Measurements from ENCODE around the gene CBARP.
A peak's percentile ranks its signal among the peaks of the same experiment; 100 is the strongest.
"Not testable (repeated sequence)": the region's sequence is repeated elsewhere in the genome, so short reads cannot be mapped to it uniquely, and the experiment has no call there.

The CBARP gene

GRCh38 chr19:1252221-1252820 lies 14.5 kb upstream of the CBARP start:
- DNase-seq, result peak in 5 of 6 experiments; percentile 43 to 67 (median 56)

GRCh38 chr19:1251330-1252220 lies 13.8 kb upstream of the CBARP start:
- DNase-seq, result peak; percentile 56 to 75 (median 68)

DNA sequence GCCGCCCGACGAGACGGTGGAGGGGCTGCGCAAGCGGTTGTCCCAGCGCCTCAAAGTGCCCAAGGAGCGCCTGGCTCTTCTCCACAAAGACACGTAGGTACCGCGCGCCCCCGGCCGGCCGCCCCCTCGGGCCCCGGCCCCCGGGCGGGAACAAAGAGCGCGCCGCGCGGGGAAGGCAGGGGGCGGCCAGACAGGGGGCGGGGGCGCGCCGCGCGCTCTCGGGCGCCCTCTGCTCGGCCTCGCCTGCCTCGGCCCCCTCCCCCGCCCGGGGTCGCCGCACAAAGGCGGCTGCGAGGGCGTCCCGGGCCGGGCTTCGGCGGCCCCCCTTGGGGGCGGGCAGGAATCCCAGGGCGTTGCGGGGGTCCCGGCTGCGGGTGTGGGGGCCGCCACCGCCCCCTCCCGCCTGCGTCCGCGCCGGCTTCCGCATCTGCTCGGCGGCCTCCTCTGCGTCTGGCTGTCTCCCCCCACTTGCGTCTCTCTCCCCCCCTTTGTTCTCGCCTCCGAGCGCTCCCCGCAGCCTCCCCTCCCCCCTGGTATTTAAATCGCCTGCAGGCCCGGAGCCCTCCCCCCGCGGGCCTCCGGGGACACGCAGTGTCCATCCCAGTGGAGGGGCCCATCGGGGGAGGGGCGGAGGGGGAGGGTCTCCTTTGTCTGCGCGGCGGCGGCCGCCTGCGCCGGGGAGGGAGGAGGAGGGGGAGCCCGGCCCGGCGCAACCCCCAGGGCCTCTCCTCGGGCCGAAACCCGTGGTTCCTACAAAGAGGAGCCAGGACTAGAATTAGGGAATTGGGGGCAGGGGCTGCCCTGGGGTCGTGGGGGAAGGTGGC lies 12.8 kb upstream of the CBARP start:
- DNase-seq, result peak; percentile 53 to 83 (median 68)

DNA sequence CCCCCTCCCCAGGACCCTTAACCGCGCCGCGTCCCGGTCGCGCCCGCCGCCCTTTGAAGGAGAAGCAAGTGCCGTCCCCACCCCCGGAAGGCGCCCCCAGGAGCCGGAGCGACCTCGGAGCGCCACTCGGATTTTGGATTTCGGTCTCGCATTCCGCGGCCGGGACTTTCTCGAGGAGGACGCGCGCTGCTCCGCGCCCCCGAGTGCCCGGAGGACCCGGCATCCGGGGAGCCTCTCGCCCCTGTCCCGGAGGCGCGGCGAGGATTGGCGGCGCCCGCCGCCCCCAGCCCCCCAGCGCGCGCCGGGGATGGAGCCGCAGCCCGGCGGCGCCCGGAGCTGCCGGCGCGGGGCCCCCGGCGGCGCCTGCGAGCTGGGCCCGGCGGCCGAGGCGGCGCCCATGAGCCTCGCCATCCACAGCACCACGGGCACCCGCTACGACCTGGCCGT lies 12.2 kb upstream of the CBARP start:
- DNase-seq, result no peak

DNA sequence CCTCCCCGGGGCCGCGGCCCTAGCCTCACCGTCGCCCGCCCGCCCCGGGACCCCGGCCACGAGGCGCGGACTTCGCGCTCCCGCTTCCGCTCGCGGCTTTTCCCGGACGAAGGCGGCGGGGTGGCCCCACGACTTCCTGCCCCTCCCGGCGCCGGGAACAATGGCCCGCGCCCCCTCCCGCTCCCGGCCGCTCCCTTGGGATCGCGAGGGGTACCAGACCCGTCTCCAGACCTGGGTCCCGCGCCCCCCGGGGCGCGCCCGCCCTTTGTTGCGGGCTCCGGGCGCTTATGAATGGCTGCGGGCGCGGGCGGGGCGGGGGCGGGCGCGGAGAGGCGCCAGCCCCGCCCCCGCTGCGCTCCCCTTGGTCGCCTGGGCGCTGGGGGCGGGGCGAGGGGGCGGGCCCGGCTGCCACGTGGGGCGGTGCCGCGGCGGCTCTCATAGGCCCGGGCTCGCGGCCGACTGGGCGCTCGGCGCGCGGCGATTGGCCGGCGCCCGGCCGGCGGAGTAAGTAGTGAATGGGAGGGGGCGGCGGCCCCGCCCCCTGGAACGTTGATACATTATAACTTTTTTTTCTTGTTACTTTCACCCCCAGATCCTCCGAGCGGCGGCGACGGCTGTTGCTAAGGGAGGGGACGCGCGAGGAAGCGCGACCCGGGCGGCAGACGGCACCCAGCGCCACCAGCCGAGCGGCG lies 11.6 kb upstream of the CBARP start:
- peak; percentile 92 to 96 (median 94) for DNase-seq

- DNase-seq, result peak; percentile 77 to 92 (median 85)
Observed at GRCh38 chr19:1248786-1249297, 11.0 kb upstream of the CBARP start.

GRCh38 chr19:1248139-1248785 lies 10.5 kb upstream of the CBARP start, which contains the start of gene MIDN:
Gene MIDN, plus strand, starts transcription at chr19:1248583. Its CDS starts 1,714 bp downstream, at chr19:1250297.
- DNase-seq, result peak; percentile 49 to 71 (median 66)

DNA sequence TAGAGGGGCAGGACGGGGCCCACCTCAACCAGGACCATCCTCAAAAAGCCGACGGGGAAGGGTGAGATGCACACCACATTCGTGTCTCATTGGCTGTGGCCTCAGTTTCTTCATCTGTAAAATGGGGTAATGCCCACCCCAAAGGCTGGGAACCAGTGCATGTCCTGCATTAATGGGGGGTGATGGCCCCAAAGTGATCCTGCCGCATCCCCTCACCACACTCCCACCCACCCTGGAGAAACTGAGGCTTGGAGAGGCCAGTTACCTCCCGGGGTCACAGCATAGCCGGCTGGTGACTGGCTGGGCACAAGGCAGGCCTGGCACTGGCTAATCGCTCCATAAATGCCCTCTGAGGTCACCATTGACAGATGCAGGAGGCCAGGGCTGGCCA lies 9.9 kb upstream of the CBARP start:
- no peak for DNase-seq

- DNase-seq, result not testable (repeated sequence)
Observed at GRCh38 chr19:1246265-1247087, 8.7 kb upstream of the CBARP start.

GRCh38 chr19:1245494-1246264 lies 7.9 kb upstream of the CBARP start:
- no peak for DNase-seq

DNA sequence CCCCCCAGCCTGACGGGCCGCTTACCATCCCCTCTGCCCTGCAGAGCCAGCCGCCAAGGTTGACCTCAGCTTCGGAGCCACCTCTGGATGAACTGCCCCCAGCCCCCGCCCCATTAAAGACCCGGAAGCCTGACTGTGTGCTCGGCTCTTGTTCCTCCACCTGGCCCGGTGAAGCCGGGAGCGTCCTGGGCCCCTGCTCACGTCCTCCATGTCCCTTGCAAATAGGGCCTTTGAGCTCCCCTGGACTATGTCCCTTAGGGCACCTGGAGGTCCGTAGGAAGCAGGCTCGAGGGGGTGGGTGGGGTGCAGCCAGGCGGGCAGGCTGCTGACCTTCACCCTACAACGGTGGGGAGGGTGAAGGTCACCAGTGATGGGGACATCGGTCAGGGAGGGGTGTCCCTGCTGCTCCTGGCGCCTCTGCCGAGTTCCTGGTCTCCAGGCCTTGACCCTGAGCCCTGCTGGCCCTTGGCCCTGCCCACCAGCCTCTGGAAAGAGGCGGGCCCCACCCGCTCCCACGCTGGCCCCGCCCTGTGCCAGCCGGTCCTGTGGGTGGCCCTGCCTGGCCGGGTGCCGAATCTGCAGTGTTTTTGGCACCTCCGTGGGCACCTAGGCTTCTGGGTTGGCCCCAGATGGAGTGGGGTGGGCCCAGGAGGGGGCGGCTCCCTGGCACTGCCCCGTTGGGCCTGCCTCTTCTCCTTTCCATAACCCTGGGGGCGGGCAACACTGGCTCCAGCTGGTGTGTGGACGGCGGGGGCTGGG lies 7.1 kb upstream of the CBARP start:
- DNase-seq, result no peak

DNA sequence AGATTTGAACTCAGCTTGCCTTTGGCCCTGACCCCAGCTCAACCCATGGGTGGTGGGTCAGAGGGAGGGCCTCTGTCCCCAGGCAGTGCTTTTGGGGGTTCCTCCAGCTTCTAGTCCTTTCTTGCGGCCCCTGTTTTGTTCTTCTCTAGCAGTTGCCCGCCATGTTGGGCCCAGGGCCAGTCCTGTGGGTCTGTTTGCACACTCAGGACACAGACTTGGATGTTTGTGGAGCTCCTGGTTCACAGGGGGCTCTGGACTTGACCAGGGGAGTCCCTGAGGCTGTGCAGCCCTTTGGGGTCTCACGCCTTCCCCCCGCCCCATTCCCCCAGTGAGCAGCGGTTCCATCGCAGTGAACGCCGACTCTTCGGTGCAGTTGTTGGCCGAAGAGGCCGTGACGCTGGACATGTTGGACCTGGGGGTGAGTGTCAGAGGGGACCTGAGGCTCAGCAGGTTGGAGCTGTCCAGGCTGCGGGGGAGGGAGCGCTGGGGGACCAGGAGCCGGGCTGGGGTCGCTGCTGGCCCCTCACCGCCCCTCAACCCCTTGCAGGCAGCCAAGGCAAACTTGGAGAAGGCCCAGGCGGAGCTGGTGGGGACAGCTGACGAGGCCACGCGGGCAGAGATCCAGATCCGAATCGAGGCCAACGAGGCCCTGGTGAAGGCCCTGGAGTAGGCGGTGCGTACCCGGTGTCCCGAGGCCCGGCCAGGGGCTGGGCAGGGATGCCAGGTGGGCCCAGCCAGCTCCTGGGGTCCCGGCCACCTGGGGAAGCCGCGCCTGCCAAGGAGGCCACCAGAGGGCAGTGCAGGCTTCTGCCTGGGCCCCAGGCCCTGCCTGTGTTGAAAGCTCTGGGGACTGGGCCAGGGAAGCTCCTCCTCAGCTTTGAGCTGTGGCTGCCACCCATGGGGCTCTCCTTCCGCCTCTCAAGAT lies 6.2 kb upstream of the CBARP start:
- DNase-seq, result peak; percentile 71 to 87 (median 80)

DNA sequence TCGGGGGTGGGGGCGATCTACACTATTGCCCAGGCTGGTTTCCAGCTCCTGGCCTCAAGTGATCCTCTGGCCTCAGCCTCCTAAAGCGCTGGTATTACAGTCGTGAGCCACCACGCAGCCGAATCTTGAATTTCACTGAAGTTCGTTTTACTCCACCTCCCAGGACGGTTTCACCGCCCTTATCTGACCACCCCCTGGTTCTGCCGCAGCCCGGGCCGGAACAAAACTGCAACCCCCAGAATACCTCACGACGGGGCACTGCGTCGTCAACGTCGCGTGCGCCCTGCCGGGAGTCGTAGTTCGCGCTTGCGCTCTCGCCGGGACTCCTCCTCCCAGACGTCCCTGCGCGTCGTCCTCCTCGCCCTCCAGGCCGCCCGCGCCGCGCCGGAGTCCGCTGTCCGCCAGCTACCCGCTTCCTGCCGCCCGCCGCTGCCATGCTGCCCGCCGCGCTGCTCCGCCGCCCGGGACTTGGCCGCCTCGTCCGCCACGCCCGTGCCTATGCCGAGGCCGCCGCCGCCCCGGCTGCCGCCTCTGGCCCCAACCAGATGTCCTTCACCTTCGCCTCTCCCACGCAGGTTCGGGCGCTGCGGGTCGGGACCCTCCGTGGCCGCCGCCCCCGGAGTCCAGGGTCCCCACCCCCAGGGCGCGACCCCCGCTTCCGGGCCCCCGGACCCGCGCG lies 3.8 kb upstream of the CBARP start, which contains the start of gene ATP5F1D:
TSS of gene ATP5F1D (plus strand) at position 335 of the 679 bp plus-strand sequence. CDS start at position 435, 100 bp downstream.
- DNase-seq, result peak; percentile 70 to 84 (median 79)

DNA sequence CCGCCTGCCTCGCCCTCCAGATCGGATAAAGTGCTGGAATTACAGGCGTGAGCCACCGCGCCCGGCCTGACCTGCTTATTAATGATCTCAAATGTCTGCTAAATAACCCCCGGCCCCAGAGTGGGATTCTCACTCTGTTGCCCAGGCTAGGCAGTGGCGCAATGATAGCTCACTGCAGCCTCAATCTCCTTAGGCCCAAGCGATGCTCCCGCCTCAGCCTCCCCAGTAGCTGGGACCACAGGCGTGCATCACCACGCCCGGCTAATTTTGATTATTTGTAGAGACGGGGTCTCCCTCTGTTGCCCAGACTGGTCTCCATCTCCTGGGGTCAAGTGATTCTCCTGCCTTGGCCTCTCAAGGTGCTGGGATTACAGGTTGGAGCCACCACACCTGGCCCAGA lies 3.1 kb upstream of the CBARP start:
- no peak for DNase-seq

DNA sequence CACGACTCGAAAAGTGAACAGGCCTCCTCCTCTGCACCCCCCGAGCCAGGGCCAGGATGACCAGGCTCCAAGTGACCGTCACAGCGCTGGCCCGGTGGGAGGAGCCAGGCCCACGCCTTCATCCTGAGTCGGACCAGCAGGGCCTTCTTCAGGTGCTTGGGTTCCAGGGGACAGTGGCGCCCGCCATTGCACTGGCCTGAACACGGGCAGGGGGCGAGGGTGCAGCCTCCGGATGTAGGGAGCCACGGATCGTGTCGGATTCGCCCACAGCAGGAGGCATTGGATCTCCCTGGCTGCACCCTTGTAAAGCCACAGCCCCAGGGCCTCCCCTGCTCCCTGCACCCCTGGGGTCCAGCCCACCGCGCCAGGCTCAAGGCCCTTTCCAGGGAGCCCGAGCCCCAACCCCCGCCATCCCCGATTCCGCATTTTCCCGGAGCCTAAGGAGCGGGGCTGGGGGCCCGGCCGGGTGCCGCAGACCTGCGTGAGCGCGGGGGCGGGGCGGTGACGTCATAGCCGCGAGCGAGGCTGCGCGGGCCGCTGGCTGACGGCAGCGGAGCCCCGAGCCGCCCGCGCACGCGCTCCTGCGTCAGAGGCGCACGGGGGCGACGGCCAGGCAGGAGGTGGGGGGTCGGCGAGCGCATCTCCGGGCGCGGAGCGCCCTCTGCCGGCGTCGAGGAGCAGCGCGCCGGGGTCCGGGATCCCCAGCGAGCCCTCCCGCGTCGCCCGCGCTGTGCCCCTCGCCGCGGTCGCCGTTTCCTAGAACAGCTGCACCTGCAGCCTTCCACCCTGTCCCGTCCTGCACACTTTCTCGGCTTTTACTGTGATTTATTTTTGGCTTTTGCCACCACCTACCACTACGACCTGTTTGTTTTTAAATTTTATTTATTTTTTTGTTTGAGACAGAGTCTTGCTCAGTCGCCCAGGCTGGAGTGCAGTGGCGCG lies 2.3 kb upstream of the CBARP start:
- peak; percentile 87 to 93 (median 92) for DNase-seq

DNA sequence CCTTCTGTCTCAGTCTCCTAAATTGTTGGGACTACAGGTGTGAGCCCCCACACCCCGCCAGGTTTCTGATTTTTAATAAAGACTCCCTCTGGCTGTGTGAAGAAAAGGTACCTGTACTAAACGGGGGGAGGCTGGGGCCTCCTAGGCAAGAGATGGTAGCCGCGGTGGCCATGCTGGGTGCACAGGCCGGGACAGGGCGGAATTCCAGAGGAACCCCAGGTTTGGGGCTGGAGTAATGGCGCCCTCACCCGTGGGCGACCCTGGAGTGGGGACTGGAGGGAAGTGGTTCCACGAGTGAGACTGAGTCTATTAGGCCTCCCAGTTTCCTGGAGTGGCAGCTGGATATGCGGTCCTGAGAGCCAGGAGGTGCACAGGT lies 1.6 kb upstream of the CBARP start:
- DNase-seq, result no peak

All from stimulated activated naive CD4-positive, alpha-beta T cell (primary cell).